Measurements from ENCODE around the gene MARK3.

The MARK3 gene

GRCh38 chr14:103346286-103346685 is 38.9 kb upstream of the MARK3 start:
- Histone ChIP-seq H3K14ac (ENCODE audit: low read length) (no peak overlapping the region), H2BK5ac (ENCODE audit: low read depth, low read length, poor library complexity) (no peak overlapping the region), H4K12ac (ENCODE audit: low read depth, low read length) (no peak overlapping the region), H4K8ac (ENCODE audit: low read depth, low read length) (no peak overlapping the region), H4K91ac (ENCODE audit: low read depth, low read length) (no peak overlapping the region), H3K9ac (ENCODE audit: low read length) (no peak overlapping the region), H3K4me3 (ENCODE audit: low read depth, low read length) (no peak overlapping the region), H3K9me3 (ENCODE audit: insufficient read depth, low read depth, low read length) (no peaks in the 10 kb centered on the region), H2BK12ac (ENCODE audit: low read length) (no peak overlapping the region), H3K4ac (ENCODE audit: low read depth, low read length) (no peak overlapping the region), H3K27ac (ENCODE audit: low read depth, low read length) (no peak overlapping the region), H2BK120ac (ENCODE audit: insufficient read depth, low read length, poor library complexity) (no peak overlapping the region), H3K18ac (ENCODE audit: low read length) (no peak overlapping the region), H3K4me2 (ENCODE audit: low read length) (no peak overlapping the region), H3K79me1 (ENCODE audit: low read length) (no peaks in the 10 kb centered on the region), H2AFZ (ENCODE audit: insufficient read depth, low read length, poor library complexity) (no peak overlapping the region), H3K79me2 (ENCODE audit: control insufficient read depth, insufficient read depth, low read length, poor library complexity) (no peaks in the 10 kb centered on the region), H3K4me1 (ENCODE audit: control insufficient read depth in 1 of 2, insufficient read depth in 2 of 2, low read length in 2 of 2) (no peaks in the 10 kb centered on the region), H3K23ac (ENCODE audit: low read length) (no peak overlapping the region), H3K36me3 (ENCODE audit: control insufficient read depth in 1 of 2, insufficient read depth in 2 of 2, low read length in 2 of 2) (peaks cover 4 to 26% of the 10 kb centered on the region in 2 experiments), H3K27me3 (ENCODE audit: insufficient read depth, low read length) (no peaks in the 10 kb centered on the region), H2AK5ac (ENCODE audit: low read length) (no peak overlapping the region)
- no CpG with 5 or more reads among the region's 3 CpGs for WGBS (ENCODE audit: extremely low coverage, insufficient coverage, insufficient read length)
- DNase-seq, result no peak

GRCh38 chr14:103347091-103347815 is 38.0 kb upstream of the MARK3 start:
- Histone ChIP-seq H3K4me3 (ENCODE audit: low read depth, low read length) (no peak overlapping the region), H3K23ac (ENCODE audit: low read length) (no peak overlapping the region), H3K9ac (ENCODE audit: low read length) (no peak overlapping the region), H4K12ac (ENCODE audit: low read depth, low read length) (no peak overlapping the region), H2AK5ac (ENCODE audit: low read length) (no peak overlapping the region), H3K4ac (ENCODE audit: low read depth, low read length) (no peak overlapping the region), H2BK12ac (ENCODE audit: low read length) (no peak overlapping the region), H4K8ac (ENCODE audit: low read depth, low read length) (no peak overlapping the region), H3K4me2 (ENCODE audit: low read length) (no peak overlapping the region), H3K18ac (ENCODE audit: low read length) (no peak overlapping the region), H3K4me1 (ENCODE audit: control insufficient read depth in 1 of 2, insufficient read depth in 2 of 2, low read length in 2 of 2) (no peaks in the 10 kb centered on the region), H3K27ac (ENCODE audit: low read depth, low read length) (no peak overlapping the region), H3K9me3 (ENCODE audit: insufficient read depth, low read depth, low read length) (no peaks in the 10 kb centered on the region), H3K27me3 (ENCODE audit: insufficient read depth, low read length) (no peaks in the 10 kb centered on the region), H3K79me1 (ENCODE audit: low read length) (no peaks in the 10 kb centered on the region), H3K14ac (ENCODE audit: low read length) (no peak overlapping the region), H4K91ac (ENCODE audit: low read depth, low read length) (no peak overlapping the region), H2BK120ac (ENCODE audit: insufficient read depth, low read length, poor library complexity) (no peak overlapping the region), H2BK5ac (ENCODE audit: low read depth, low read length, poor library complexity) (no peak overlapping the region), H2AFZ (ENCODE audit: insufficient read depth, low read length, poor library complexity) (no peak overlapping the region), H3K36me3 (ENCODE audit: control insufficient read depth in 1 of 2, insufficient read depth in 2 of 2, low read length in 2 of 2) (peaks cover 4 to 21% of the 10 kb centered on the region in 2 experiments), H3K79me2 (ENCODE audit: control insufficient read depth, insufficient read depth, low read length, poor library complexity) (no peaks in the 10 kb centered on the region)
- WGBS (ENCODE audit: extremely low coverage, insufficient coverage, insufficient read length), result no CpG with 5 or more reads among the region's 12 CpGs
- DNase-seq, result no peak

GRCh38 chr14:103348154-103348553 is 37.1 kb upstream of the MARK3 start:
- H4K12ac ChIP-seq (ENCODE audit: low read depth, low read length), result no peak overlapping the region
- H3K27ac ChIP-seq (ENCODE audit: low read depth, low read length), result no peak overlapping the region
- H3K14ac ChIP-seq (ENCODE audit: low read length), result no peak overlapping the region
- H2AFZ ChIP-seq (ENCODE audit: insufficient read depth, low read length, poor library complexity), result no peak overlapping the region
- H3K79me1 ChIP-seq (ENCODE audit: low read length), result no peaks in the 10 kb centered on the region
- H4K91ac ChIP-seq (ENCODE audit: low read depth, low read length), result no peak overlapping the region
- H3K4me1 ChIP-seq (ENCODE audit: control insufficient read depth in 1 of 2, insufficient read depth in 2 of 2, low read length in 2 of 2), result no peaks in the 10 kb centered on the region
- DNase-seq, result no peak
- no peaks in the 10 kb centered on the region for H3K79me2 ChIP-seq (ENCODE audit: control insufficient read depth, insufficient read depth, low read length, poor library complexity)
- H3K9ac ChIP-seq (ENCODE audit: low read length), result no peak overlapping the region
- no peak overlapping the region for H2BK5ac ChIP-seq (ENCODE audit: low read depth, low read length, poor library complexity)
- H3K4ac ChIP-seq (ENCODE audit: low read depth, low read length), result no peak overlapping the region
- H3K4me3 ChIP-seq (ENCODE audit: low read depth, low read length), result no peak overlapping the region
- H2AK5ac ChIP-seq (ENCODE audit: low read length), result no peak overlapping the region
- WGBS (ENCODE audit: extremely low coverage, insufficient coverage, insufficient read length), result no CpG with 5 or more reads among the region's 5 CpGs
- no peak overlapping the region for H4K8ac ChIP-seq (ENCODE audit: low read depth, low read length)
- H3K36me3 ChIP-seq (ENCODE audit: control insufficient read depth in 1 of 2, insufficient read depth in 2 of 2, low read length in 2 of 2), result peaks cover 4 to 15% of the 10 kb centered on the region in 2 experiments
- H3K9me3 ChIP-seq (ENCODE audit: insufficient read depth, low read depth, low read length), result no peaks in the 10 kb centered on the region
- no peak overlapping the region for H3K23ac ChIP-seq (ENCODE audit: low read length)
- H3K27me3 ChIP-seq (ENCODE audit: insufficient read depth, low read length), result no peaks in the 10 kb centered on the region
- no peak overlapping the region for H3K4me2 ChIP-seq (ENCODE audit: low read length)
- H2BK120ac ChIP-seq (ENCODE audit: insufficient read depth, low read length, poor library complexity), result no peak overlapping the region
- no peak overlapping the region for H2BK12ac ChIP-seq (ENCODE audit: low read length)
- H3K18ac ChIP-seq (ENCODE audit: low read length), result no peak overlapping the region

- Histone ChIP-seq H3K4me1 (ENCODE audit: control insufficient read depth in 1 of 2, insufficient read depth in 2 of 2, low read length in 2 of 2) (peaks cover 0 to 3% of the 10 kb centered on the region in 2 experiments), H2BK12ac (ENCODE audit: low read length) (no peak overlapping the region), H2BK5ac (ENCODE audit: low read depth, low read length, poor library complexity) (no peak overlapping the region), H3K27ac (ENCODE audit: low read depth, low read length) (no peak overlapping the region), H3K79me2 (ENCODE audit: control insufficient read depth, insufficient read depth, low read length, poor library complexity) (no peaks in the 10 kb centered on the region), H3K79me1 (ENCODE audit: low read length) (no peaks in the 10 kb centered on the region), H3K4me3 (ENCODE audit: low read depth, low read length) (no peak overlapping the region), H3K4ac (ENCODE audit: low read depth, low read length) (no peak overlapping the region), H3K23ac (ENCODE audit: low read length) (no peak overlapping the region), H3K27me3 (ENCODE audit: insufficient read depth, low read length) (no peaks in the 10 kb centered on the region), H4K91ac (ENCODE audit: low read depth, low read length) (no peak overlapping the region), H3K9me3 (ENCODE audit: insufficient read depth, low read depth, low read length) (no peaks in the 10 kb centered on the region), H4K12ac (ENCODE audit: low read depth, low read length) (no peak overlapping the region), H3K18ac (ENCODE audit: low read length) (no peak overlapping the region), H3K4me2 (ENCODE audit: low read length) (no peak overlapping the region), H2BK120ac (ENCODE audit: insufficient read depth, low read length, poor library complexity) (no peak overlapping the region), H3K9ac (ENCODE audit: low read length) (no peak overlapping the region), H3K14ac (ENCODE audit: low read length) (no peak overlapping the region), H3K36me3 (ENCODE audit: control insufficient read depth in 1 of 2, insufficient read depth in 2 of 2, low read length in 2 of 2) (peaks cover 0 to 3% of the 10 kb centered on the region in 2 experiments), H2AK5ac (ENCODE audit: low read length) (no peak overlapping the region), H2AFZ (ENCODE audit: insufficient read depth, low read length, poor library complexity) (no peak overlapping the region), H4K8ac (ENCODE audit: low read depth, low read length) (no peak overlapping the region)
- no peak for DNase-seq
- WGBS (ENCODE audit: extremely low coverage, insufficient coverage, insufficient read length), result no CpG with 5 or more reads among the region's 13 CpGs
Observed at GRCh38 chr14:103349982-103350381, 35.2 kb upstream of the MARK3 start.
